Gastroesophageal sphincter (tissue), 4 donors: Measurements from ENCODE around the gene CMA1. TPM values are rescaled to one million over a fixed set of nuclear protein-coding genes. Genes with fewer than 3 reads are reported as not detected.

Source experiments
- ATAC-seq: fragments of 150-250 bp; one replicate; pipeline ENCODE4 v1.9.1; 2016; ENCODE audit warnings: mild to moderate bottlenecking, moderate library complexity
- H3K27ac ChIP-seq, 4 donors: fragments of 200-600 bp; sonication (generic) in 3 of 4; 1 replicate in 3 of 4; 2 replicates in 1 of 4; pipeline ENCODE4 v1.5.1; 2016 to 2019
- H3K27me3 ChIP-seq: fragments of 200-600 bp; sonication (generic); one replicate; pipeline ENCODE4 v1.5.1; 2019
- H3K36me3 ChIP-seq, 2 donors: fragments of 200-600 bp; sonication (generic); one replicate each; pipeline ENCODE4 v1.5.1; 2019; ENCODE audit warnings: control low read depth in 1 of 2
- H3K4me1 ChIP-seq, 3 donors: fragments of 200-600 bp; sonication (generic); 1 replicate in 2 of 3; 2 replicates in 1 of 3; pipeline ENCODE4 v1.5.1; 2016 to 2019; ENCODE audit warnings: control low read depth in 2 of 3
- H3K4me3 ChIP-seq, 2 donors: fragments of 200-600 bp; sonication (generic); one replicate each; pipeline ENCODE4 v1.5.1; 2019; ENCODE audit warnings: mild to moderate bottlenecking in 1 of 2, moderate library complexity in 1 of 2
- H3K9me3 ChIP-seq, 3 donors: fragments of 200-600 bp; sonication (generic); one replicate each; pipeline ENCODE4 v1.5.1; 2017 to 2019; ENCODE audit warnings: control low read depth in 2 of 3
- EP300 ChIP-seq: sonication (generic); formaldehyde crosslinking; IDR thresholded peaks from one replicate; pipeline ENCODE4 v1.6.1; 2017; ENCODE audit warnings: antibody characterized with exemption, mild to moderate bottlenecking
- POLR2A ChIP-seq, 2 donors: fragments of 450-650 bp; IDR thresholded peaks; one replicate each; pipeline ENCODE4 v1.6.1; 2017; ENCODE audit warnings: antibody characterized with exemption in 2 of 2, mild to moderate bottlenecking in 2 of 2, moderate library complexity in 1 of 2
- POLR2AphosphoS5 ChIP-seq: sonication (generic); formaldehyde crosslinking; IDR thresholded peaks from one replicate; pipeline ENCODE4 v1.6.1; 2017; ENCODE audit warnings: antibody characterized with exemption
- WGBS, 2 donors: methylation state at CpG; one replicate each; pipeline ENCODE4 v1.1.5; 2018; ENCODE audit warnings: low coverage in 1 of 2; 5-methylcytosine and 5-hydroxymethylcytosine counted together
- total RNA-seq, 4 donors: library from RNA; depleted of rRNA; stranded (reverse); fragments of >200 nt; gene quantifications; one replicate each; pipeline ENCODE4 v1.1.0, GENCODE V29; 2016
- TF ChIP-seq, protein P1 (sequence below), 4 experiments: fragments of 200-600 bp in 2 of 4; fragments of 450-650 bp in 2 of 4; sonication (generic) in 1 of 4; IDR thresholded peaks; one replicate each; pipeline ENCODE4 v1.5.1; 2017 to 2019; ENCODE audit warnings: antibody characterized with exemption in 4 of 4, mild to moderate bottlenecking in 2 of 4, moderate library complexity in 2 of 4

The CMA1 gene
- total RNA-seq, 4 donors from 2014 or later, result 0.93 to 9.8 TPM; not detected in 2

DNA sequence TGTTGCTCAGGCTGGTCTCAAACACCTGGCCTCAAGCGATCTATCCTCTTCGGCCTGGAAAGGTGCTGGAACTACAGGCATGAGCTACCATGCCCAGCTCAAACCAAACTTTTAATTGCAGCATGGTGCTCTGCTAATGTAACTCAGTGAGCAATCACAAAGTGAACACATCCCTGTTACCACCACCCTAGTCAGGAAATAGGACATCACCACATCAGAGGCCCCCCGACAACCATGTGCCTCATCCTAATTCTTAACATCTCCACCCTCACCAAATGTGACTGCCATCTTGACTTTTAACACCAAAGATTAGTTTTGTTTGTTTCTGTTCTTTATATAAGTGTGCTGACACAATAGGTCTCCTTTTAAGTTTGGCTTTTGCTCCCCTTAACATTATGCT is 42.7 kb downstream of the CMA1 start:
- no peak for TF ChIP-seq EP300
- TF ChIP-seq POLR2A (IDR thresholded peaks at IDR 0.05), result no peak
- no peak for TF ChIP-seq POLR2AphosphoS5
- TF ChIP-seq, protein P1, sequence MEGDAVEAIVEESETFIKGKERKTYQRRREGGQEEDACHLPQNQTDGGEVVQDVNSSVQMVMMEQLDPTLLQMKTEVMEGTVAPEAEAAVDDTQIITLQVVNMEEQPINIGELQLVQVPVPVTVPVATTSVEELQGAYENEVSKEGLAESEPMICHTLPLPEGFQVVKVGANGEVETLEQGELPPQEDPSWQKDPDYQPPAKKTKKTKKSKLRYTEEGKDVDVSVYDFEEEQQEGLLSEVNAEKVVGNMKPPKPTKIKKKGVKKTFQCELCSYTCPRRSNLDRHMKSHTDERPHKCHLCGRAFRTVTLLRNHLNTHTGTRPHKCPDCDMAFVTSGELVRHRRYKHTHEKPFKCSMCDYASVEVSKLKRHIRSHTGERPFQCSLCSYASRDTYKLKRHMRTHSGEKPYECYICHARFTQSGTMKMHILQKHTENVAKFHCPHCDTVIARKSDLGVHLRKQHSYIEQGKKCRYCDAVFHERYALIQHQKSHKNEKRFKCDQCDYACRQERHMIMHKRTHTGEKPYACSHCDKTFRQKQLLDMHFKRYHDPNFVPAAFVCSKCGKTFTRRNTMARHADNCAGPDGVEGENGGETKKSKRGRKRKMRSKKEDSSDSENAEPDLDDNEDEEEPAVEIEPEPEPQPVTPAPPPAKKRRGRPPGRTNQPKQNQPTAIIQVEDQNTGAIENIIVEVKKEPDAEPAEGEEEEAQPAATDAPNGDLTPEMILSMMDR (IDR thresholded peaks at IDR 0.05), result no peak
- no peaks in the 10 kb centered on the region for H3K36me3 ChIP-seq
- H3K27me3 ChIP-seq, result no peaks in the 10 kb centered on the region
- H3K27ac ChIP-seq, result no peak overlapping the region
- H3K4me1 ChIP-seq, result no peaks in the 10 kb centered on the region
- H3K9me3 ChIP-seq, result no peaks in the 10 kb centered on the region
- no peak for ATAC-seq
- H3K4me3 ChIP-seq, result no peak overlapping the region
- WGBS, 2 donors, result 85 to 100% methylated on average over 3 of the region's 3 CpGs

DNA sequence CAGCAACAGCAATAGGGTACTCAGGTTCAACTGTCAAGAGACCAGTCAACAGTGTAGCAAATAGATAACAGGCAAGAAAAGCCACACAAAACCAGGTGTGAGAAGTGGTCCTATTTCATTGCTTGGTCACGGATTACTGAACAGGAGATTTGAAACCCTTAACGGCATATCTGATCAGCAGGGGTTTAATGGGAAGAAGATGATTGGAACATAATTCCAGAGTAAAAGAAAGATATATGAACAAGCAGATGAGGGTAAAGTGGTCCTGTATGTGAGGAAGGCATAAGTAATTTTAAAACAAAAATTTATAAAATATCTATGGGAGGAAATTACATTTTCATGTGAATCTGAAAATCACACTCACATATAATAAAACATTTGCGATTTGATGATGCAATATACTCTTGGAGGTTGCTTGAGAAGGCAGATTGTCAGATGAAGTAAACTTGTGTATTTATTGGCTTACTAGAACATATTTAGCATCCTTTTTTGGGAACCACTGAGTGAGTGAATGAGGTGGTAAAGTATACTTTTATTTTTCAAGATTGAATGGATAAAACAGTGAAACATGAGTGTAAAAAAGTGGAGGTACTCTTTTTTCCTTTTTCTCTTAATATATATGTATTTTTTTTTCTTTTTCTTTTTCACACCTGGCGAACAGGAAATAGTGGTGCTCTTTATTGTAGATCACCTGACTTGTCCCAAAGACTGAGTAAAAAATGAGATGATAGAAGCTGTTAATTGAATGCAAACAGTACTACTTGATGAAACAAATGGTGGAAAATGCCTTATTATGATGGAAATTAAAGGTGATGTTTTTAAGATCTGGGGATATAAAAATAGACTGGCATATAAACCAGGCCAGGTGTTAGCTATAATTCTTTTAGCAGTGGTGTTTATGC is 43.9 kb downstream of the CMA1 start:
- WGBS, 2 donors, result 62 to 68% methylated on average over 2 to 4 of the region's 4 CpGs
- H3K4me3 ChIP-seq, result no peak overlapping the region
- no peak overlapping the region for H3K27ac ChIP-seq
- no peaks in the 10 kb centered on the region for H3K9me3 ChIP-seq
- H3K27me3 ChIP-seq, result no peaks in the 10 kb centered on the region
- no peak for ATAC-seq
- H3K36me3 ChIP-seq, result no peaks in the 10 kb centered on the region
- TF ChIP-seq EP300 (no peak), POLR2A (IDR thresholded peaks at IDR 0.05) (no peak)
- H3K4me1 ChIP-seq, result no peaks in the 10 kb centered on the region

DNA sequence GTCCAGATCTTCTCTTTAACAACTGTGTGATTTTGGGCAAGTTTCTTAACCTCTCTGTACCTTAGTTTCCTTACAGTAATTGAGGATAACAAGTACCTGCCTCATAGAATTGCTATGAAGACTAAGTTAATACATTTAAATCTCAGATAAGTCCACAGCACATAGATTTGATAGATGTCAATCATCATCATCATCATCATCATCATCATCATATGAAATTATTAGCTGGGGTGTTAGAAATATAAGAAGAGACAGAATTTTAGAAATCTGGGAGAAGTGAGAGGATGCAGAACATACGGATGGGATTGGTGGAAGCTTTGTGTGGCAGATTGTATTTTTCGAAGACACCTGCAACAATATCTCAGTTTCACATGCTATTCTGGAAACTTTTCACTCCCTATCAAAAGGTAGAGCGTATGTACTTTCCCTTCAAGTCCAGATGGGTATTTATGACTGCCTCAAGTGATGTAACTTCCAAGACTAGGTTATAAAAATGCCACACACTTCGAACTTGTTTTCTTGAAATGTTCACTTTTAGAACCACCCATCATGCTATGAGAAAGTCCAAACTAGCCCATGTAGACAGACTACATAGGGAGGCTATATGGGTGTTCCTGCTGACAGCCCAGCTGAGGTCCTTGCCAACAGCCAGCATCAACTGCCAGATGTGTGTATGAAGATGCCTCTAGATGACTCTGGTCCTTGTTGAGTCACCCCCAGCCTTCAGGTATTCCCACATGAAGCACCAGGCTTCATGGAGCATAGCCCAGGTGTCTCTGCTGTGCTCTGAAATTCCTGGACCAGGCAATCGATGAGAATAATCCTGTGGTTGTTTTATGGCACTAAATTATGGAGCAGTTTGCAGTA is 44.8 kb downstream of the CMA1 start:
- no peaks in the 10 kb centered on the region for H3K9me3 ChIP-seq
- H3K36me3 ChIP-seq, result no peaks in the 10 kb centered on the region
- no peak for ATAC-seq
- no peak overlapping the region for H3K4me3 ChIP-seq
- TF ChIP-seq EP300, result no peak
- TF ChIP-seq, protein P1 (IDR thresholded peaks at IDR 0.05), result no peak
- no peak for TF ChIP-seq POLR2A (IDR thresholded peaks at IDR 0.05)
- no peak for TF ChIP-seq POLR2AphosphoS5
- no peaks in the 10 kb centered on the region for H3K27me3 ChIP-seq
- H3K27ac ChIP-seq, result no peak overlapping the region
- no peaks in the 10 kb centered on the region for H3K4me1 ChIP-seq
- WGBS, 2 donors, result 49 to 59% methylated on average over 4 to 5 of the region's 5 CpGs

DNA sequence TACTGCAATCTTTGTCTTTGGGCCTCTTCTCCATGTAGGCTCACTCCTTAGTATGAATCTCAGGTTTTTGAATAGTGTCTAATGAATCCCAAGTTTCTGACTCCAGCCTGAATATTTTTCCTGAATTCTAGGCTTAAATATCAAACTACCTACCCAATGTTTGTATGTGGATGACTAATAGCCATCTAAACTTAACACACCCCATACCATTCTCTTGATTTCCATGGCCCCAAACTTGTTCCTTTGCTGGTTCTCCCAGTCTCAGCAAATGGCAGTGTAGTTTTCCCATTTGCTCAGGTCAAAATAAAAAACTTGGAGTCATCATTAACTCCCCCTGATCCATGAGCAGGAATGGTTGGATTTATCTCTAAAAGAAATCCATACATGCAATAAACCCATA is 46.7 kb downstream of the CMA1 start:
- peaks cover 0 to 3% (median 0%) of the 10 kb centered on the region in 3 donors for H3K9me3 ChIP-seq
- no peaks in the 10 kb centered on the region for H3K36me3 ChIP-seq
- H3K27ac ChIP-seq, result no peak overlapping the region
- H3K4me1 ChIP-seq, result no peaks in the 10 kb centered on the region
- TF ChIP-seq POLR2AphosphoS5 (no peak), POLR2A (IDR thresholded peaks at IDR 0.05) (no peak), EP300 (no peak)
- TF ChIP-seq, protein P1 (IDR thresholded peaks at IDR 0.05), result no peak
- H3K4me3 ChIP-seq, result no peak overlapping the region
- H3K27me3 ChIP-seq, result no peaks in the 10 kb centered on the region
- no peak for ATAC-seq

DNA sequence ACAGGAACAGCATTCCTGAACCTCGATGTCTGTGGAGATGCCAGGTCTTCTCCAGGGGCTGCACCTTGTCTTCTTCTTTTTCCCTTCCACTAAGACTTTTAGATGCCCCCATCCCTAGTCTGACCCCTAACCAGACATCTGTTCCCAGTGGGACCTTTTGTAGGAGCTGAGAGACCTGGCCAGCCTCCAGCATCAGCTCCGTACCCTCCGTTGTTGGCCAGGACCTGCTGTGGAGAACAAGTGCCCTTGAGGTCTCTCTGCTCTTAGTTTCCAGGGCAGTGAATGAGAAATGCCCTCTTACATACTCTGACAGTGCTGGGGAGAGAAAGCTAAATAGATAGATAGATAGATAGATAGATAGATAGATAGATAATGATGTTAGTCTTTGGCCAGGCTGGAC is 48.7 kb downstream of the CMA1 start:
- WGBS, 2 donors, result 56% methylated on average over 3 of the region's 3 CpGs; no CpG with 5 or more reads in 1 of the 2 donors
- no peak overlapping the region for H3K27ac ChIP-seq
- TF ChIP-seq, protein P1 (IDR thresholded peaks at IDR 0.05), result no peak
- TF ChIP-seq EP300, result no peak
- TF ChIP-seq POLR2AphosphoS5, result no peak
- no peak for ATAC-seq
- no peaks in the 10 kb centered on the region for H3K36me3 ChIP-seq
- H3K9me3 ChIP-seq, result peaks cover 0 to 3% (median 0%) of the 10 kb centered on the region in 3 donors
- H3K4me1 ChIP-seq, result no peaks in the 10 kb centered on the region
- no peaks in the 10 kb centered on the region for H3K27me3 ChIP-seq
- H3K4me3 ChIP-seq, result no peak overlapping the region
